Activated naive CD8-positive, alpha-beta T cell treated with anti-CD3 and anti-CD28 coated beads for 36 hours (primary cell): ENCODE results near the gene DRD4. TPM values are rescaled to one million over a fixed set of nuclear protein-coding genes. Genes with fewer than 3 reads are reported as not detected.

Experiments used
- DNase-seq: peaks from one replicate; pipeline ENCODE4 v3.0.0; 2021
- H3K27ac Mint-ChIP-seq: one replicate; pipeline ENCODE4 v1.8.0; 2022; ENCODE audit warnings: mild to moderate bottlenecking, moderate library complexity, mixed read lengths
- H3K27me3 Mint-ChIP-seq: one replicate; pipeline ENCODE4 v1.8.0; 2022; ENCODE audit warnings: mild to moderate bottlenecking, mixed read lengths
- H3K36me3 Mint-ChIP-seq: one replicate; pipeline ENCODE4 v1.8.0; 2021; ENCODE audit warnings: mild to moderate bottlenecking, mixed read lengths
- H3K4me1 Mint-ChIP-seq: one replicate; pipeline ENCODE4 v1.8.0; 2021; ENCODE audit warnings: mixed read lengths
- H3K4me3 Mint-ChIP-seq: one replicate; pipeline ENCODE4 v1.8.0; 2022; ENCODE audit warnings: mild to moderate bottlenecking, moderate library complexity, mixed read lengths
- H3K9me3 Mint-ChIP-seq: one replicate; pipeline ENCODE4 v1.8.0; 2022; ENCODE audit warnings: mixed read lengths
- total RNA-seq, 2 experiments: library from RNA; stranded (reverse); gene quantifications; one replicate each; pipeline ENCODE4 v1.2.3, GENCODE V29; 2021

Gene DRD4
- total RNA-seq, 2 experiments from 2014 or later: 0.26 to 0.37 TPM

- H3K27ac Mint-ChIP-seq: no peak overlapping the region
- H3K9me3 Mint-ChIP-seq: no peaks in the 10 kb centered on the region
- H3K4me3 Mint-ChIP-seq: no peak overlapping the region
- no peak for DNase-seq
- no peaks in the 10 kb centered on the region for H3K27me3 Mint-ChIP-seq
- H3K36me3 Mint-ChIP-seq: peaks cover 8% of the 10 kb centered on the region
- H3K4me1 Mint-ChIP-seq: peaks cover 4% of the 10 kb centered on the region
Measured at GRCh38 chr11:605286-606129, 31.6 kb upstream of the DRD4 start.

DNA sequence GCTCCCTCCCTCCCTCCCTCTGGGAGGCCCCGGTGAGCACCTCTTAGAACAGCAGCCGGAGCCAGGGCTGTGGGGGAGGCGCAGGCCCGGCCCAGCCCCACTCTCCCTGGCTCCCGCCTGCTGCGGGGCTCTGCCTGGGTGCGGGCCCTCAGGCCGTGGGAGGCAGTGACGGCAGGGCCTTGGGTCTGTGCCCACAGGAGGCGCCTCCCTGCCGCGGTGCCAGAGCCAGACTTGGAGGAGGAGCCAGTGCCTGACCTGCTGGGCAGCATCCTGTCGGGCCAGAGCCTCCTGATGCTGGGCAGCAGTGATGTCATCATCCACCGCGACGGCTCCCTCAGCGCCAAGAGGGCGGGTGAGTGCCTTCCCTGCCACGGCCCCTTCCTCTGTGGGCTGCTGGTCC, 30.8 kb upstream of the DRD4 start:
- Mint-ChIP-seq H3K27me3 (no peaks in the 10 kb centered on the region), H3K27ac (no peak overlapping the region), H3K9me3 (no peaks in the 10 kb centered on the region), H3K36me3 (peaks cover 12% of the 10 kb centered on the region), H3K4me1 (peaks cover 4% of the 10 kb centered on the region), H3K4me3 (no peak overlapping the region)
- DNase-seq: no peak

GRCh38 chr11:607020-607780, 29.9 kb upstream of the DRD4 start:
- Mint-ChIP-seq H3K27ac (peak overlapping the region; percentile 38), H3K9me3 (no peaks in the 10 kb centered on the region), H3K36me3 (peaks cover 8% of the 10 kb centered on the region), H3K4me3 (no peak overlapping the region), H3K4me1 (peaks cover 4% of the 10 kb centered on the region), H3K27me3 (no peaks in the 10 kb centered on the region)
- DNase-seq: no peak

DNA sequence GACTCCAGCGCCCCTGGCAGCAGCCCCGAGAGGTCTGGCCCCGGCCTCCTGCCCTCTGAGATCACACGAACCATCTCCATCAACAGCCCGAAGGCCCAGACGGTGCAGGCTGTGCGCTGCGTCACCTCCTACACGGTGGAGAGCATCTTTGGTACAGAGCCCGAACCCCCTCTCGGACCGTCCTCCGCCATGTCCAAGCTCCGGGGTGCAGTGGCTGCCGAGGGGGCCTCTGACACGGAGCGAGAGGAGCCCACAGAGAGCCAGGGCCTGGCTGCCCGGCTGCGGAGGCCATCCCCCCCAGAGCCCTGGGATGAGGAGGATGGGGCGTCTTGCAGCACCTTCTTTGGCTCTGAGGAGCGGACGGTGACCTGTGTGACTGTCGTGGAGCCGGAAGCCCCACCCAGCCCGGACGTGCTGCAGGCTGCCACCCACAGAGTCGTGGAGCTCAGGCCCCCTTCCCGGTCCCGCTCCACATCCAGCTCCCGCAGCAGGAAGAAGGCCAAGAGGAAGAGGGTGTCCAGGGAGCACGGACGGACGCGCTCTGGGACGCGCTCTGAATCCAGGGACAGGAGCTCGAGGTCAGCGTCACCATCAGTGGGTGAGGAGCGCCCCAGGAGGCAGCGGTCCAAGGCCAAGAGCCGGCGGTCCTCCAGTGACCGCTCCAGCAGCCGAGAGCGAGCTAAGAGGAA, 29.0 kb upstream of the DRD4 start:
- no peak overlapping the region for H3K27ac Mint-ChIP-seq
- DNase-seq: no peak
- no peaks in the 10 kb centered on the region for H3K27me3 Mint-ChIP-seq
- H3K4me3 Mint-ChIP-seq: no peak overlapping the region
- H3K9me3 Mint-ChIP-seq: no peaks in the 10 kb centered on the region
- peaks cover 8% of the 10 kb centered on the region for H3K36me3 Mint-ChIP-seq
- peaks cover 4% of the 10 kb centered on the region for H3K4me1 Mint-ChIP-seq

GRCh38 chr11:608791-609251, 28.2 kb upstream of the DRD4 start:
- Mint-ChIP-seq H3K36me3 (peaks cover 8% of the 10 kb centered on the region), H3K4me1 (peaks cover 6% of the 10 kb centered on the region), H3K27me3 (no peaks in the 10 kb centered on the region), H3K9me3 (no peaks in the 10 kb centered on the region), H3K4me3 (no peak overlapping the region), H3K27ac (no peak overlapping the region)
- no peak for DNase-seq

GRCh38 chr11:609341-609811, 27.7 kb upstream of the DRD4 start:
- no peaks in the 10 kb centered on the region for H3K9me3 Mint-ChIP-seq
- no peak for DNase-seq
- H3K36me3 Mint-ChIP-seq: peaks cover 11% of the 10 kb centered on the region
- no peak overlapping the region for H3K27ac Mint-ChIP-seq
- H3K4me1 Mint-ChIP-seq: peaks cover 10% of the 10 kb centered on the region
- H3K27me3 Mint-ChIP-seq: no peaks in the 10 kb centered on the region
- H3K4me3 Mint-ChIP-seq: no peak overlapping the region

- no peaks in the 10 kb centered on the region for H3K9me3 Mint-ChIP-seq
- H3K4me3 Mint-ChIP-seq: no peak overlapping the region
- H3K4me1 Mint-ChIP-seq: peaks cover 12% of the 10 kb centered on the region
- DNase-seq: no peak
- H3K27ac Mint-ChIP-seq: peak overlapping the region; percentile 52
- H3K36me3 Mint-ChIP-seq: peaks cover 11% of the 10 kb centered on the region
- H3K27me3 Mint-ChIP-seq: no peaks in the 10 kb centered on the region
Measured at GRCh38 chr11:610146-610801, 26.8 kb upstream of the DRD4 start.

DNA sequence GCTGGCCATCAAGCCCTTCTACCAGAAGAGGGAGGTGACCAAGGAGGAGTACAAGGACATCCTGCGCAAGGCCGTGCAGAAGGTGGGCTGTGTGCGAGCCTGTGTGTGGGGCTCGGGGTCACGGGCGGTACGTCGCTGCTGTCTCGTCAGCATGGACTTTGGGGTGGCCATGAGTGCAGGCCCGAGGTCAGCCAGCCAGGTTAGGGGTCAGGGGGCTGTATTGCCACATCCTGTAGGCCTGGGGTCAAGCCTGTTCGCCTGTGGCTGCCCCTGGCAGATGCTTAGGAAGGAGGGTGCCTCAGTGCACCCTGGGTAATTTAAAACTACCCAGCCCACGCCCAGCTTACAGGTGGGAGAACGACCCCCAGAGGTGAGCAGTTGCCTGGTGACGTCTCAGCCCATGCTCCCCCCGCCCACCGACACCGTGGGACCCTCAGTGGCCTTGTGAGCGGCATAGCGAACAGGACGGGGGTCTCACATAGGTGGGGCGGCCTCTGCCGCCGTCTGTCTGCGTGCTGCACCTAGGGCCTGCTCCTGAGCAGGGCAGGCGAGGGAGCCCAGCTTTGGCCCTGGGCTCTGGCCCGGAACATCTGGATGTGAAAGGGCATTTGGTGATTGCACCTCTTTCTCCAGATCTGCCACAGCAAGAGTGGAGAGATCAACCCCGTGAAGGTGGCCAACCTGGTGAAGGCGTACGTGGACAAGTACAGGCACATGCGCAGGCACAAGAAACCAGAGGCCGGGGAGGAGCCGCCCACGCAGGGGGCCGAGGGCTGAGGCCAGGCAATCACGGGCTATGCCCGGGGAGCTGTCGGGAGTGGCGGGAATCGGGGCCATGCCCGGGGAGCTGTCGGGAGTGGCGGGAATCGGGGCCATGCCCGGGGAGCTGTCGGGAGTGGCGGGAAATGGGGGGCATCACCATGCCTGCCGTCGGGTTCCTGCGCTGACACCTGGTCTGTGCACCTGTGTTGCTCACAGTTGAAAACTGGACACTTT, 25.8 kb upstream of the DRD4 start:
- Mint-ChIP-seq H3K4me3 (no peak overlapping the region), H3K36me3 (peaks cover 11% of the 10 kb centered on the region), H3K27me3 (no peaks in the 10 kb centered on the region), H3K27ac (peak overlapping the region; percentile 67), H3K9me3 (no peaks in the 10 kb centered on the region), H3K4me1 (peaks cover 14% of the 10 kb centered on the region)
- DNase-seq: no peak

GRCh38 chr11:612201-612960, 24.7 kb upstream of the DRD4 start:
- Mint-ChIP-seq H3K36me3 (peaks cover 13% of the 10 kb centered on the region), H3K27me3 (no peaks in the 10 kb centered on the region), H3K27ac (peak overlapping the region; percentile 67), H3K4me3 (no peak overlapping the region), H3K4me1 (peaks cover 10% of the 10 kb centered on the region), H3K9me3 (no peaks in the 10 kb centered on the region)
- DNase-seq: peak; percentile 45

DNA sequence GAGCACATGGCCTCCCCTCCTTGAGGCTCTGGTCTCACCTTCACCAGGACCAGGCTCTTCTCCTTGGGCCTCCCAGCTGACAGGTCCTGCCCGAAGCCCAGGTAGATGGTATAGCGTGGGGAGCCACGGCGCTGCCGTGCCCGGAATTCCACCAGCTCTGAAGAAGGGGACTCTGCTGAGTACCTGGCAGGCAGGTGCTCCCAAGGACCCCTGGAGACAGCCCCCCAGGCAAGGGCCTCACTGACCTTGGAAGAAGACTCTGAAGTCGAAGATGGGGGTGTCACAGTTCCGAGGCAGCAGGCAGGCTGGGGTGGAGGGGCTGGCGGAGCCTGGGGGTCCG, 24.1 kb upstream of the DRD4 start:
- Mint-ChIP-seq H3K27me3 (no peaks in the 10 kb centered on the region), H3K4me1 (peaks cover 10% of the 10 kb centered on the region), H3K27ac (peak overlapping the region; percentile 48), H3K36me3 (peaks cover 13% of the 10 kb centered on the region), H3K9me3 (no peaks in the 10 kb centered on the region), H3K4me3 (no peak overlapping the region)
- DNase-seq: no peak

GRCh38 chr11:613369-613968, 23.6 kb upstream of the DRD4 start:
- H3K36me3 Mint-ChIP-seq: peaks cover 14% of the 10 kb centered on the region
- peak; percentile 82 for DNase-seq
- H3K4me1 Mint-ChIP-seq: peaks cover 10% of the 10 kb centered on the region
- H3K4me3 Mint-ChIP-seq: peak overlapping the region; percentile 40
- H3K27ac Mint-ChIP-seq: peak overlapping the region; percentile 85
- H3K9me3 Mint-ChIP-seq: no peaks in the 10 kb centered on the region
- H3K27me3 Mint-ChIP-seq: no peaks in the 10 kb centered on the region

- DNase-seq: no peak
- no peaks in the 10 kb centered on the region for H3K27me3 Mint-ChIP-seq
- H3K4me1 Mint-ChIP-seq: peaks cover 10% of the 10 kb centered on the region
- H3K27ac Mint-ChIP-seq: peak overlapping the region; percentile 85
- H3K4me3 Mint-ChIP-seq: peak overlapping the region; percentile 85
- H3K9me3 Mint-ChIP-seq: no peaks in the 10 kb centered on the region
- H3K36me3 Mint-ChIP-seq: peaks cover 14% of the 10 kb centered on the region
Measured at GRCh38 chr11:614021-614622, 22.9 kb upstream of the DRD4 start.
